ENCODE data around the gene CFTR. TPM values are rescaled to one million over a fixed set of nuclear protein-coding genes. Genes with fewer than 3 reads are reported as not detected.

The CFTR gene
- total RNA-seq, 1 donor = not detected

- Histone ChIP-seq H3K4me1 (ENCODE audit: insufficient read depth, low read length) (no peaks in the 10 kb centered on the region), H3K9me3 (ENCODE audit: low read depth, low read length) (no peaks in the 10 kb centered on the region), H3K36me3 (ENCODE audit: insufficient read depth, low read length) (no peaks in the 10 kb centered on the region), H3K27ac (ENCODE audit: low read depth, low read length) (no peak overlapping the region), H4K20me1 (ENCODE audit: insufficient read depth, low read length) (no peaks in the 10 kb centered on the region), H2AFZ (ENCODE audit: low read length) (no peak overlapping the region), H3K4me3 (ENCODE audit: insufficient read depth, low read length) (no peak overlapping the region), H3K79me2 (ENCODE audit: insufficient read depth, low read length) (no peaks in the 10 kb centered on the region), H3K27me3 (ENCODE audit: insufficient read depth, low read length) (no peaks in the 10 kb centered on the region), H3K4me2 (ENCODE audit: insufficient read depth, low read length) (no peak overlapping the region)
- DNase-seq (ENCODE audit: insufficient read length, low spot score, missing footprints) = no peak
- TF ChIP-seq CTCF (IDR thresholded peaks at IDR 0.05; ENCODE audit: extremely low read depth, low read depth, low read length) = no peak
Observed at GRCh38 chr7:117673367-117673766, 193.5 kb downstream of the CFTR start.

GRCh38 chr7:117673839-117674238 lies 194.0 kb downstream of the CFTR start:
- Histone ChIP-seq H3K4me3 (ENCODE audit: insufficient read depth, low read length) (no peak overlapping the region), H3K4me1 (ENCODE audit: insufficient read depth, low read length) (no peaks in the 10 kb centered on the region), H3K4me2 (ENCODE audit: insufficient read depth, low read length) (no peak overlapping the region), H3K36me3 (ENCODE audit: insufficient read depth, low read length) (no peaks in the 10 kb centered on the region), H2AFZ (ENCODE audit: low read length) (no peak overlapping the region), H4K20me1 (ENCODE audit: insufficient read depth, low read length) (no peaks in the 10 kb centered on the region), H3K9me3 (ENCODE audit: low read depth, low read length) (no peaks in the 10 kb centered on the region), H3K27me3 (ENCODE audit: insufficient read depth, low read length) (no peaks in the 10 kb centered on the region), H3K79me2 (ENCODE audit: insufficient read depth, low read length) (no peaks in the 10 kb centered on the region), H3K27ac (ENCODE audit: low read depth, low read length) (no peak overlapping the region)
- DNase-seq (ENCODE audit: insufficient read length, low spot score, missing footprints) = peak; percentile 34
- TF ChIP-seq CTCF (IDR thresholded peaks at IDR 0.05; ENCODE audit: extremely low read depth, low read depth, low read length) = peak; percentile 34

- Histone ChIP-seq H3K36me3 (ENCODE audit: insufficient read depth, low read length) (no peaks in the 10 kb centered on the region), H2AFZ (ENCODE audit: low read length) (no peak overlapping the region), H3K4me3 (ENCODE audit: insufficient read depth, low read length) (no peak overlapping the region), H3K27ac (ENCODE audit: low read depth, low read length) (no peak overlapping the region), H3K79me2 (ENCODE audit: insufficient read depth, low read length) (no peaks in the 10 kb centered on the region), H3K9me3 (ENCODE audit: low read depth, low read length) (no peaks in the 10 kb centered on the region), H3K4me1 (ENCODE audit: insufficient read depth, low read length) (no peaks in the 10 kb centered on the region), H3K4me2 (ENCODE audit: insufficient read depth, low read length) (no peak overlapping the region), H4K20me1 (ENCODE audit: insufficient read depth, low read length) (no peaks in the 10 kb centered on the region), H3K27me3 (ENCODE audit: insufficient read depth, low read length) (no peaks in the 10 kb centered on the region)
- no peak for TF ChIP-seq CTCF (IDR thresholded peaks at IDR 0.05; ENCODE audit: extremely low read depth, low read depth, low read length)
- no peak for DNase-seq (ENCODE audit: insufficient read length, low spot score, missing footprints)
Observed at GRCh38 chr7:117674617-117675016, 194.8 kb downstream of the CFTR start.

GRCh38 chr7:117675497-117676435 lies 195.9 kb downstream of the CFTR start:
- Histone ChIP-seq H3K4me1 (ENCODE audit: insufficient read depth, low read length) (no peaks in the 10 kb centered on the region), H3K4me3 (ENCODE audit: insufficient read depth, low read length) (no peak overlapping the region), H4K20me1 (ENCODE audit: insufficient read depth, low read length) (no peaks in the 10 kb centered on the region), H3K79me2 (ENCODE audit: insufficient read depth, low read length) (no peaks in the 10 kb centered on the region), H3K4me2 (ENCODE audit: insufficient read depth, low read length) (no peak overlapping the region), H3K27me3 (ENCODE audit: insufficient read depth, low read length) (no peaks in the 10 kb centered on the region), H3K9me3 (ENCODE audit: low read depth, low read length) (no peaks in the 10 kb centered on the region), H3K27ac (ENCODE audit: low read depth, low read length) (no peak overlapping the region), H3K36me3 (ENCODE audit: insufficient read depth, low read length) (no peaks in the 10 kb centered on the region), H2AFZ (ENCODE audit: low read length) (no peak overlapping the region)
- TF ChIP-seq CTCF (IDR thresholded peaks at IDR 0.05; ENCODE audit: extremely low read depth, low read depth, low read length) = no peak
- DNase-seq (ENCODE audit: insufficient read length, low spot score, missing footprints) = no peak
